Activated T-helper 2 cell treated with anti-CD3 and anti-CD28 coated beads, Interferon-gamma antibody, Interleukin-2, Interleukin-4, amounts not matched to agents 10 μg/mL and 5 μg/mL and 100 μg/mL, durations not matched to agents 14 hours and 24 hours and 36 hours (primary cell): ENCODE measurements around the gene HOXA5. TPM values are rescaled to one million over a fixed set of nuclear protein-coding genes. Genes with fewer than 3 reads are reported as not detected.

ENCODE experiments used
- DNase-seq: peaks from one replicate; pipeline ENCODE4 v3.0.0; 2021; ENCODE audit warnings: low spot score
- H3K27ac Mint-ChIP-seq: one replicate; pipeline ENCODE4 v1.8.0; 2021; ENCODE audit warnings: mixed read lengths
- H3K27me3 Mint-ChIP-seq: one replicate; pipeline ENCODE4 v1.8.0; 2021; ENCODE audit warnings: low read depth, mixed read lengths
- H3K36me3 Mint-ChIP-seq: one replicate; pipeline ENCODE4 v1.8.0; 2021; ENCODE audit warnings: low read depth, mixed read lengths
- H3K4me1 Mint-ChIP-seq: one replicate; pipeline ENCODE4 v1.8.0; 2021; ENCODE audit warnings: low read depth, mixed read lengths
- H3K4me3 Mint-ChIP-seq: one replicate; pipeline ENCODE4 v1.8.0; 2021; ENCODE audit warnings: low read depth, mild to moderate bottlenecking, moderate library complexity, mixed read lengths
- H3K9me3 Mint-ChIP-seq: one replicate; pipeline ENCODE4 v1.8.0; 2021; ENCODE audit warnings: mixed read lengths
- intact Hi-C: fragments of 100-400 bp; cut with micrococcal nuclease; formaldehyde crosslinking; loops from one replicate; pipeline ENCODE4 v1.15.1; 2023
- total RNA-seq: library from RNA; stranded (reverse); gene quantifications from 2 replicates; pipeline ENCODE4 v1.2.3, GENCODE V29; 2022

HOXA5 gene
- total RNA-seq, 1 donor from 2014 or later = not detected

DNA sequence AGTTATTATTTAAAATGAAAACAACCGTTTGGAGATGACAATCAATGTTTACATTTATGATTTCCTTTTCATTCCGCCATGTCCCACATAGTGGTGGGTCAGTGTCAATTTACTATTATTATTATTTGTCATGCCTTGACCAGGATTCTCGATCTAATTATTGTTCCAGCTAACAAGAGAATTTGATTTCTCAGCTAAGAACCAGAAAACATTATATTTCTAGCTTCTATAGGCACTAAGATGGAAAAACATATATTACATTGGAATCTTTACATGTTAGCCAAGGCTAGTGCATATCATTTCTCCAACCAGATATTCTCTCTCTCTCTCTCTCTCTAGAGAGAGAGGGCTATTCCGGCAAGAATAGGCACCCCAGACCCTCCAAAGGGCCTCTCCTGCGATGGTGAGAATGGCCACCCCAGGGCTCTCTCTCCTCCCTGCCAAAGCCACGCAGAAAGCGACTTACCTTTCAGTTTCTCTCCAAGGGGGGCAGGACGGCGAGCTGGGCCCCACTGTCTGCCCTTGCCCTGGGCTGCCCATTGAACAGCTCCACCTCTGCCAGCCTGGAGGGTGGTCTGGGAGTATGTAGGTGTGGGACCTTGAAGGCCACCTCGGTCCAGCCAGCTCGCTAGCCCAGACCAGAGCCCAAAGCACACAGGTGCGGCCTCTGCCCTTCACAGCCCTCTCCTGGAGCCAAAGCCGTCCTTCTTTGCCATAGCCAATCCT is 6.5 kb upstream of the HOXA5 start:
- no peak overlapping the region for H3K27ac Mint-ChIP-seq
- H3K4me1 Mint-ChIP-seq = peaks cover 13% of the 10 kb centered on the region
- H3K9me3 Mint-ChIP-seq = no peaks in the 10 kb centered on the region
- no peak overlapping the region for H3K4me3 Mint-ChIP-seq
- peaks cover 80% of the 10 kb centered on the region for H3K27me3 Mint-ChIP-seq
- DNase-seq = no peak
- H3K36me3 Mint-ChIP-seq = peaks cover 3% of the 10 kb centered on the region
- intact Hi-C loops = loop anchor here (2.0 to 10.0 kb wide), 4 partner anchors 15 to 1805 kb away; partner anchors contain the start of genes HOXA9 and TRIL

- Mint-ChIP-seq H3K4me1 (peaks cover 10% of the 10 kb centered on the region), H3K4me3 (no peak overlapping the region), H3K27me3 (peaks cover 70% of the 10 kb centered on the region), H3K36me3 (no peaks in the 10 kb centered on the region), H3K9me3 (no peaks in the 10 kb centered on the region), H3K27ac (no peak overlapping the region)
- DNase-seq = no peak
- intact Hi-C loops = no loop called here
Measured at GRCh38 chr7:27148756-27149641, 5.5 kb upstream of the HOXA5 start.

DNA sequence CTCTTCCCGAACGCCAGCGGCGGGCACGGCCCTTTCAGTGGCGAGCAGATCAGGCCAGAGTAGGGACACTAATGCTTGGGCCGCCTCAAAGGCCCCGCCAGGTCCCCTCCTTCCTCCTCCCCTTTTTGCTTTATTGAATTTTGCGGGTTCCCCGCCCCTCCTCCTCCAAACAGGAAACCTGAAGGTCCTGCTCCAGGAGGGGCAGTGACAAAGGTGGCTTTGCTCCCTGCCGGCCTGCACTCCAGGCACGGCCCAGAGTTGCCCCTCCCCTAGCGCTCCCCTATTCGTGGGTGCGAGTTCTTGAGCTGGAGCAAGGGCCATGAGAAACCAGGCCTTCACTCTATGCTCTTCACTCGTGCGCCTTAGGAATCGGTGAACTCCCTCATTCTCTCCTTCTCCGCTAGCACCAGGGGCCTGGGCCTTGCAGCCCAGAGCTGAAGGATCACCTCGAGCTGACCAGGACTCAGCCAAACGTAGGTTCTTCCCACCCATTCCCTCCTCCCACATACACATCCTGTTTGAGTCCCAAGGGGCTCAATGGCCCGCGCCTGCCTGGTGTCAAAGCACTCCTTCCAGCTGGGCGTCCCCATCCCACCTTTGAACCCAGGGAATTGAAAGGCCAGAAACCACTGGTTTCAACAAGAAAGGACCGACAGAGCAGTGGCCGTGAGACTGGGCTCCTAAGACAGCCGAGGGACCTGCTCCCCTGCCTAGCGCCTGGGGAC is 4.7 kb upstream of the HOXA5 start:
- intact Hi-C loops = no loop called here
- DNase-seq = no peak
- no peaks in the 10 kb centered on the region for H3K9me3 Mint-ChIP-seq
- no peaks in the 10 kb centered on the region for H3K36me3 Mint-ChIP-seq
- H3K27ac Mint-ChIP-seq = no peak overlapping the region
- H3K4me1 Mint-ChIP-seq = peaks cover 10% of the 10 kb centered on the region
- H3K27me3 Mint-ChIP-seq = peaks cover 62% of the 10 kb centered on the region
- H3K4me3 Mint-ChIP-seq = no peak overlapping the region

- Mint-ChIP-seq H3K4me1 (peaks cover 10% of the 10 kb centered on the region), H3K4me3 (no peak within 1 kb of the TSS), H3K27me3 (peaks cover 57% of the 10 kb centered on the region), H3K36me3 (no peaks in the 10 kb centered on the region), H3K9me3 (no peaks in the 10 kb centered on the region), H3K27ac (no peak within 1 kb of the TSS)
- intact Hi-C loops = no loop called here
- no peak for DNase-seq
Measured at GRCh38 chr7:27147199-27148030, 3.9 kb upstream of the HOXA5 start, which contains the start of gene HOXA6. TSS of gene HOXA6 (minus strand) at chr7:27147774. CDS start at chr7:27147749, 25 bp downstream.

DNA sequence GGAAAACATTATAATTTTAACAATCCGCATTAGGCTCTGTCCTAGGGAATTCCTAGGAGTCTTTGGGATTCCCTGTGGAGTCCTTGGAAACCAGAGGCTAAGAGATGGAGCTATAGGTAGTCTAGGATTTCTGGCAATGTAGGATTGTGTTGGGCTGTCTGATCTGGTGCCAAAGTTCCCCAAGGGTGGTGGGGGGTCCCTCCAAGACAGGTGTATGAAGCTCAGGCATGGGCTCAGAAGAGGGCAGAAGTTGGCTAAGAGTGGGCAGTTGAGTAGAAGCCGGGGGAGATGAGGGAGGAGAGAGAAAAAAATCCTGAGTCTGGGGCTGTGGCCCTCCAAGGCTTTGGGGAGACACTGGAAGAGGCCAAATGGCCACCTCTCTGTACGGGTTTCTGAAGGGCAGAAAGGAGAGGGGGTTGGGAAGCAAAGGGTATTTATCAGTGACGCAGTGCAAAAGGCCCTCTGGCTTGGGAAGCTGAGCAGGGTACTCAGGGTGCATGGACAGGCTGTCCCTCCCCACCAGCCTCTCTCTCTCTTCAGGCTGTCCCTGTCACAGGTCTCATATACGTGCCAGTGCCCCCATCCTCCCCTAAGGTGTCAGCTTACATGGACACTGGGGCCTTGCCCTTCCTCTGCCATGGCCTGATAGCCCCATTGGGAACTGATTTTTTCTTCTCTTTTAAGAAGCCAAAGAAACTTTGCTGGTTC is 3.2 kb upstream of the HOXA5 start:
- H3K27ac Mint-ChIP-seq = no peak overlapping the region
- no peak for DNase-seq
- intact Hi-C loops = no loop called here
- peaks cover 50% of the 10 kb centered on the region for H3K27me3 Mint-ChIP-seq
- H3K4me3 Mint-ChIP-seq = no peak overlapping the region
- no peaks in the 10 kb centered on the region for H3K36me3 Mint-ChIP-seq
- H3K4me1 Mint-ChIP-seq = peaks cover 8% of the 10 kb centered on the region
- no peaks in the 10 kb centered on the region for H3K9me3 Mint-ChIP-seq

GRCh38 chr7:27145914-27146412 is 2.5 kb upstream of the HOXA5 start:
- Mint-ChIP-seq H3K27ac (no peak overlapping the region), H3K4me3 (no peak overlapping the region)
- intact Hi-C loops = no loop called here

GRCh38 chr7:27145165-27145913 is 1.9 kb upstream of the HOXA5 start:
- no peak for DNase-seq
- intact Hi-C loops = no loop called here
- Mint-ChIP-seq H3K4me1 (peaks cover 2% of the 10 kb centered on the region), H3K4me3 (no peak overlapping the region), H3K27ac (no peak overlapping the region), H3K27me3 (peaks cover 40% of the 10 kb centered on the region), H3K9me3 (no peaks in the 10 kb centered on the region), H3K36me3 (no peaks in the 10 kb centered on the region)

More at GRCh38 chr7:27145914-27146412, 2.5 kb upstream of the HOXA5 start:
- peaks cover 45% of the 10 kb centered on the region for H3K27me3 Mint-ChIP-seq
- DNase-seq = no peak
- peaks cover 3% of the 10 kb centered on the region for H3K4me1 Mint-ChIP-seq
- no peaks in the 10 kb centered on the region for H3K9me3 Mint-ChIP-seq
- no peaks in the 10 kb centered on the region for H3K36me3 Mint-ChIP-seq

GRCh38 chr7:27144781-27145164 is 1.3 kb upstream of the HOXA5 start:
- DNase-seq = no peak
- intact Hi-C loops = no loop called here
- Mint-ChIP-seq H3K27ac (no peak overlapping the region), H3K9me3 (no peaks in the 10 kb centered on the region), H3K4me1 (peaks cover 2% of the 10 kb centered on the region), H3K36me3 (no peaks in the 10 kb centered on the region), H3K27me3 (peaks cover 35% of the 10 kb centered on the region), H3K4me3 (no peak overlapping the region)

- DNase-seq = no peak
- H3K4me3 Mint-ChIP-seq = no peak overlapping the region
- no peaks in the 10 kb centered on the region for H3K36me3 Mint-ChIP-seq
- no peaks in the 10 kb centered on the region for H3K9me3 Mint-ChIP-seq
- H3K4me1 Mint-ChIP-seq = peaks cover 2% of the 10 kb centered on the region
- intact Hi-C loops = no loop called here
- H3K27ac Mint-ChIP-seq = no peak overlapping the region
- peaks cover 28% of the 10 kb centered on the region for H3K27me3 Mint-ChIP-seq
Measured at GRCh38 chr7:27143950-27144780, 684 bp upstream of the HOXA5 start.

DNA sequence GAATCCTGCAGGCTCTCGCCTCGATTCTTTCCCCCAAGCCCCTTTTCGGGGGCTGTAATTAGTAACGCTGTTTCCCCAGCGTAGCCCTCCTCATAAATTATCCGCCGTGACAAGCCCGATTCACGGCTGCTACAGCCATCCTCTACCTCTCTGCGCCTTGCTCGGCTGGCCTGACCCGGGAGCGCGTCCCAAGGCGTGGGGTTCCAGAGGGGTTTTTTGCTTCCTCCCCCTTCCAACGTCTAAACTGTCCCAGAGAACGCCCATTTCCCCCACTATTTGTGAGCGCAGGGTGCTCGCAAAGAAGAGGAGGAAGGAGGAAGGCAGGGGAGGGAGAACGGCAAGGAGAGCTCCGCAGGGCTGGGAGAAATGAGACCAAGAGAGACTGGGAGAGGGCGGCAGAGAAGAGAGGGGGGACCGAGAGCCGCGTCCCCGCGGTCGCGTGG is 880 bp downstream of the HOXA5 start:
- Mint-ChIP-seq H3K27ac (no peak overlapping the region), H3K9me3 (no peaks in the 10 kb centered on the region), H3K4me1 (no peaks in the 10 kb centered on the region), H3K36me3 (no peaks in the 10 kb centered on the region), H3K4me3 (no peak overlapping the region), H3K27me3 (peaks cover 29% of the 10 kb centered on the region)
- intact Hi-C loops = no loop called here
- no peak for DNase-seq
